Mucosa of rectum (tissue), 2 donors: ENCODE measurements around the gene RASL12.

Source experiments
- H3K27ac ChIP-seq, 2 donors: one replicate each; pipeline ENCODE4 v1.7.0; 2013; ENCODE audit warnings: inconsistent platforms in 2 of 2, low read depth in 2 of 2, low read length in 2 of 2
- H3K27me3 ChIP-seq, 2 donors: one replicate each; pipeline ENCODE4 v1.7.0; 2013; ENCODE audit warnings: low read length in 2 of 2; ENCODE audit not compliant: control insufficient read depth in 2 of 2, insufficient read depth in 2 of 2
- H3K36me3 ChIP-seq, 2 donors: one replicate each; pipeline ENCODE4 v1.7.0; 2013; ENCODE audit warnings: low read length in 2 of 2; ENCODE audit not compliant: control insufficient read depth in 2 of 2, insufficient read depth in 2 of 2
- H3K4me1 ChIP-seq, 2 donors: one replicate each; pipeline ENCODE4 v1.7.0; 2013; ENCODE audit warnings: low read length in 2 of 2, mild to moderate bottlenecking in 1 of 2; ENCODE audit not compliant: control insufficient read depth in 2 of 2, insufficient read depth in 2 of 2
- H3K4me3 ChIP-seq, 2 donors: one replicate each; pipeline ENCODE4 v1.7.0; 2013; ENCODE audit warnings: low read length in 2 of 2
- H3K9ac ChIP-seq, 2 donors: one replicate each; pipeline ENCODE4 v1.7.0; 2013; ENCODE audit warnings: low read length in 2 of 2, low read depth in 1 of 2, mild to moderate bottlenecking in 1 of 2
- H3K9me3 ChIP-seq, 2 donors: one replicate each; pipeline ENCODE4 v1.7.0; 2013; ENCODE audit warnings: low read length in 2 of 2; ENCODE audit not compliant: control insufficient read depth in 2 of 2
- donor health status: healthy.
- donor health status: Normal muscosa, but diverticular disease.

Gene RASL12

DNA sequence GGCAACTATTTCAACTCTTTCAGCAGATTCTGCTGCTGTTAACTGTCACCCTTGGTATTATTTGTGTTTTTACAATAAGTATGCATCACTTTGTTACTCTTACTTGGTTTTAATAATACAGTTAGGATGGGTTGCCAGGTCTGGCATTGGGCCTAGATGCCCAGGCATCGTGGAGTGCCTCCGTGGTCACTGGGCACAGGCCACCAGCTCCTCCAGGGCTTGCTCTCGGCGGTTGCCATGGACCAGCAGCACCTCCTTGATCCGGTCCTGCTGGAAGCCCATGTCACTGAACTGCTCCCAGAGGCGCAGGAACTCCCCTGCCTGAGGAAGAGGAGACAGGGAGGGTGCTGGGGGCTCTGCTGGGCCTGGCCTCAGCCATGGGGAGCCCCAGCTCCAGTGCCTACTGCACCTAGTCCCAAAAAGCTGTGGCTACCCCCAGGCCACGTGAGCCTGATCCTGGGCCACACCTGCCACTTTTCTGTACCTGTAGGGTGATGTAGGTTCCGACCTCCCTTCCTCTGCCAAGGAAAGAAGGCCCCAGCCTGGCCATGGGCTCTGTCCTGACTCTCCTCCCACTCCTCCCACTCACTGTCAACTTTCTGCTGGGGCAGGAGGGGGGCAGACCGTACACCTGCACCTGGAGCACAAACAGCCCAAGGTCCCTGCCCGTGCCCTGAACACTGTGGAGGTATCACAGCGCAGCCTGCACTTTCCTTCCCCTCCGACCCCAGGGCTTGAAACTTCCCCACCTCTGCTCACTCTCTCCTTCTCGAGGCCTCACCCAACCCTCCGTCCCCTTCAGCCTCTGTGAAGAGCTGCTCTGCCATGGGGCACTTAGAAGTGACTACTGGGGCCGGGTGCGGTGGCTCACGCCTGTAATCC is 25.4 kb upstream of the RASL12 start:
- H3K4me3 ChIP-seq: no peak overlapping the region
- no peak overlapping the region for H3K9ac ChIP-seq
- H3K27me3 ChIP-seq: no peaks in the 10 kb centered on the region
- H3K4me1 ChIP-seq: peaks cover 17 to 20% of the 10 kb centered on the region in 2 donors
- no peak overlapping the region for H3K27ac ChIP-seq
- no peaks in the 10 kb centered on the region for H3K9me3 ChIP-seq
- H3K36me3 ChIP-seq: no peaks in the 10 kb centered on the region

DNA sequence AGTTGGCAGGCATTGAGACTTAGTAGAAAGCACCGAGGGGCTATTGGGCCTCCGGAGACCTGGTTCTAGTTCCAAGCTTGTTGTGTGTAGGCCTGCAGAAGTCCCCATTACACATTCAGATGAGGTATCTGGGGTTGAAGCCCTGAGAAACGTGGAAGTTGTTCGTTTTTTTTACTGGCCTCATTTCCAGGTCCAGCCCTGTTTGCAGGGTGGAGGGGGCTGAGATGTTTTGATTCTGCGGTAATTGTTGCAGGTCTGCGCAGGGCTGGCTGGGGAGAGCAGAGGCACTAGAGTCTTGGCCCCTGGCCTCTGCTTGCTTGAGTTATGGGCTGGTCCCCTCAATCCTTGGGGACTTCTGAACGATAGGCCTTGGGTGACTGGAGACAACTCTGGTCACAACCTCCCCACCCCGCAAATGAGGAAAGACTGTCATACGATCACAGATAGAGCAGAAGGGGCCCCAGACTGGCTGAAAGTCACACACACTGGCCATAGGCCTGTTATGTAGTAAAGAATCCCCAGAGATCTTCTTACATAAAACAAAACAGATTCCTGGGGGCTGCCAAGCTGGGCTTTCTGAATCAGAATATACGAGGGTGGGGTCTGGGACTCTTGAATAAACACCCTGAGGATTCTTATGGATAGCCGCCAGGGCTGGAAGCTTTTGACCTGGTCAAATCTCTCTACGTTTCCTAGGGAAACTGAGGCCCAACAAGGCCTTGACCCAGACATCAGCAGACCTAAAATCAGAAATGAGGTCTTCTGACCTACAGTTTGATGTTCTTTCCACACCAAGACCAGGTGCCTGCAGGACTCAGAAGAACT is 24.4 kb upstream of the RASL12 start:
- Histone ChIP-seq H3K4me3 (no peak overlapping the region), H3K36me3 (no peaks in the 10 kb centered on the region), H3K9ac (no peak overlapping the region), H3K4me1 (peaks cover 24 to 30% of the 10 kb centered on the region in 2 donors), H3K27me3 (no peaks in the 10 kb centered on the region), H3K9me3 (no peaks in the 10 kb centered on the region), H3K27ac (no peak overlapping the region)

DNA sequence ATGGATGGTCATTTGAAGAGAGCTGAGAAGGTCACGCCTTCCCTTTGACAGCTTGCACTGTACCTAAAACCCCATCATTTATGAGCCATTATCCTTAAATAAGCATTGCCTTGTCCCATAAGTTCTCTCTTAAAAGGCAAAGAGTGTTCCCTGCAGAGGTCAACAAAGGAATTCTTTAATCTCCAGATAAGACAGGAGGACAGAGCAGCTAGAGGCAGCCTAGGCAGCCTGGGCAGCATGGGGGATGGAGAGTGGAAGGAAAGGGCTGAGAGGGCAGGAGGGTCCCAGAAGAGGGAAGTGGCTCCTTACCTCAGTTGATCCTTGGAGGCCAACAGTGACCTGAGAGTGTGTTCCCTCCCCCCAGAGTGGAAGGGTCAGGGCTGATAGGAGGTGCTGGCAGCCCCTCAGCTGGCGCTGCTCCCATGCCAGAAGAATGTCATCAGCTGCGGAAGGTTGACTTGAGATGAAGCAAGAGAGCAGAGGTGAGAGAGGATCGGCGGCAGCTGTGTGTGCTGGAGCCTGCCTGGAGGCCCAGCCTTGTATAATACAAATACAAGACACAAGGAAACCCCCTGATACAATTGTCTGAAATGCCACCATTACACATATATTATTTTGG is 21.5 kb upstream of the RASL12 start:
- no peak overlapping the region for H3K4me3 ChIP-seq
- H3K4me1 ChIP-seq: peaks cover 24 to 30% of the 10 kb centered on the region in 2 donors
- peak overlapping the region; percentile 94 to 96 for H3K27ac ChIP-seq
- H3K36me3 ChIP-seq: no peaks in the 10 kb centered on the region
- no peaks in the 10 kb centered on the region for H3K9me3 ChIP-seq
- H3K27me3 ChIP-seq: no peaks in the 10 kb centered on the region
- H3K9ac ChIP-seq: peak overlapping the region; percentile 58 to 75

DNA sequence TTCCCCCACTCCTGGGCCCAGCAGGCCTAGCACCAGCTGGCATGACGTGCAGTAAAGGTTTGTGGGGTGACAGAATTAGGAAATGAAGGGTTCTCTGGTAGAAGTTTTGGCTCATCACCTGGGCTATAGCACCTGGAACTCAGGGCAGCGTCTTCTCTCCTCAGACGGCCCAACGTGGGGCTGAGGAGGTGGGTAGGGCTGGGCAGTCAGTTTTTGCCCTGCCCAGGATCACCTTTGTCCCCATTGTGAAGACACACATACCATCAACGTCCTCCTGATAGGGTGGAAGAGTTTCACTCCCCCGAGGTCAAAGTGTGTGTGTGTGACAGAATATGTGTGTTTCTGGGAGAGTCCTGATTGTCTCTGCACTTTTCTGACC is 20.8 kb upstream of the RASL12 start:
- Histone ChIP-seq H3K9me3 (no peaks in the 10 kb centered on the region), H3K4me3 (no peak overlapping the region), H3K27ac (peak overlapping the region; percentile 94 to 96), H3K27me3 (no peaks in the 10 kb centered on the region), H3K4me1 (peaks cover 24 to 30% of the 10 kb centered on the region in 2 donors), H3K9ac (peak overlapping the region; percentile 58 to 75), H3K36me3 (no peaks in the 10 kb centered on the region)

DNA sequence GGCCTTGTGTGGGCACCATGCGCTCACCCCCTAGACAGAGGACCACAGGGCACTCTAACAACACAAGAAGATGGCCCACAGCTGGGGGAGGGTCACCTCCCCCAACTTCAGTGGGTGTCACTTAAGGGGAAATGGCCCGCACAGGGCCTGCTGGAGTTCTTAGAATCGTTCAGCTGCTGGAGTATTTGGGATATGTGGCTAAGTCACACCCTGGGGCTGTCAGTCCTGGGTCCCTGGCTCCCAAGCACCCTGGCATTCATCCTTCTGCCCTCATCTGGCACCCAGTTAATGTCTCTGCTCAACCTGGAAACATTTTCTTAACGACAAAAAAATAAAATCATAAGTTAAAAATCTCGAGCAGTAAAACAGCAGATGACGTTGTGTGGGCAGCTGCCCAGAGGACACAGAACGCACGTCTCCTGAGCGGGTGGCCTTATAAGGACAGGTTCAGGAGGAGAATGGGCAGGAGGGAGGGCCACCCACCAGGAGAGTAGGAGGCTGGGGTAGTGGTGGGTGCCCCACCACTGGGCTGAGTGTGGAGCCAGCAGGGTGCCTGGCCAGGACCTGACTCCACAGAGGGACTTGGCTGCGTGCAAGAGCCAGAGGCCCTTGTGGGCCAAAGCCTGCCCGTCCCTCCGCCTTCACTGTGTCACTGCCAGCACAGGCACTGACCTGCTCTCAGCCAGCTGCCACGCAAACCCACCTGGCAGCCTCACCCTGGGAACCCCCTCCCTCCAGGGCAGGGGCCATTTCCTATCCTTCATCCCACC is 20.3 kb upstream of the RASL12 start:
- H3K9me3 ChIP-seq: no peaks in the 10 kb centered on the region
- peak overlapping the region; percentile 94 to 96 for H3K27ac ChIP-seq
- peak overlapping the region; percentile 58 to 75 for H3K9ac ChIP-seq
- no peak overlapping the region for H3K4me3 ChIP-seq
- H3K36me3 ChIP-seq: no peaks in the 10 kb centered on the region
- H3K27me3 ChIP-seq: no peaks in the 10 kb centered on the region
- H3K4me1 ChIP-seq: peaks cover 24 to 30% of the 10 kb centered on the region in 2 donors

DNA sequence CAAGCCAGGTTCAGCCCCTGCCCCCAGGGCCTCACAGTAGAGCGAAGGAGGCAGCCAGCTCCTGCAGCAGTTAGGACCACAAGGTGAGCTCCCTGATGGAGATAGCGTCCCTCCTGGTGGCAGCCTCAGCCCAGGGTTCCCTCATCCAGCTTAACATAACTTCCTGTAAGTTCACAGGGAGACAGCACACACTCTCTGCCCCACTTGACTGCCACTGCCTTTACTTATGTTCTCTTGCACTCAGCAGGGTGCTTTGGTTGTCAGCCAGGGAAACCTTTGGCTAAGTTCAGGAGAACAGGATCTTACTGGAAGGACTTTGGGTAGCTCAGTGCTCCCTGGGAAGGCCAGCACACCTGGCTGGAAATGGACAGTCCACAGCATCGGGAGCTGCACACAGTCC is 19.6 kb upstream of the RASL12 start:
- Histone ChIP-seq H3K9me3 (no peaks in the 10 kb centered on the region), H3K36me3 (no peaks in the 10 kb centered on the region), H3K27me3 (no peaks in the 10 kb centered on the region), H3K4me3 (no peak overlapping the region), H3K4me1 (peaks cover 27 to 36% of the 10 kb centered on the region in 2 donors), H3K27ac (peak overlapping the region; percentile 94 to 96), H3K9ac (peak overlapping the region; percentile 58 to 75)

DNA sequence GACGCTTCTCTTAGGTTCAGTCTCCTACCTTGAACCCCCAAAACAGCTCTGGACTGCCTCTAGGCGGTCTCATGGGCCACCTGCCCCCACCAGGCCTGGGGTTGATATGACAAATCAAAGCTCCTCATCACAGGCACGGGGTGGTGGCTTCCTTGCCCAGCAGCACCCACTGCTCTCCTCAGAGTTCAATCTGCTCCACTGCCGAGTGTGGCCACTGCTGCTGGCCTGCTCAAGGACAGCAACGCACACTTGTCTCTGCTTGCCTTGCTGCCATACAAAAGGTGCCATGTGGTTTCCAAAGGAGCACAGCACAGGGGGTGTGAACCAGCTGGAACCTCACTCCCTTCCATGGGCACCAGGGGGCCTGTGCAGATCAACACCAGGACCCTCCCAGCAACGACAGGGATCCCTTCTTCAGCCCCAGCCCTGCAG is 18.9 kb upstream of the RASL12 start:
- no peaks in the 10 kb centered on the region for H3K36me3 ChIP-seq
- no peaks in the 10 kb centered on the region for H3K9me3 ChIP-seq
- no peak overlapping the region for H3K4me3 ChIP-seq
- H3K4me1 ChIP-seq: peaks cover 34 to 43% of the 10 kb centered on the region in 2 donors
- no peak overlapping the region for H3K27ac ChIP-seq
- H3K9ac ChIP-seq: no peak overlapping the region
- H3K27me3 ChIP-seq: no peaks in the 10 kb centered on the region

DNA sequence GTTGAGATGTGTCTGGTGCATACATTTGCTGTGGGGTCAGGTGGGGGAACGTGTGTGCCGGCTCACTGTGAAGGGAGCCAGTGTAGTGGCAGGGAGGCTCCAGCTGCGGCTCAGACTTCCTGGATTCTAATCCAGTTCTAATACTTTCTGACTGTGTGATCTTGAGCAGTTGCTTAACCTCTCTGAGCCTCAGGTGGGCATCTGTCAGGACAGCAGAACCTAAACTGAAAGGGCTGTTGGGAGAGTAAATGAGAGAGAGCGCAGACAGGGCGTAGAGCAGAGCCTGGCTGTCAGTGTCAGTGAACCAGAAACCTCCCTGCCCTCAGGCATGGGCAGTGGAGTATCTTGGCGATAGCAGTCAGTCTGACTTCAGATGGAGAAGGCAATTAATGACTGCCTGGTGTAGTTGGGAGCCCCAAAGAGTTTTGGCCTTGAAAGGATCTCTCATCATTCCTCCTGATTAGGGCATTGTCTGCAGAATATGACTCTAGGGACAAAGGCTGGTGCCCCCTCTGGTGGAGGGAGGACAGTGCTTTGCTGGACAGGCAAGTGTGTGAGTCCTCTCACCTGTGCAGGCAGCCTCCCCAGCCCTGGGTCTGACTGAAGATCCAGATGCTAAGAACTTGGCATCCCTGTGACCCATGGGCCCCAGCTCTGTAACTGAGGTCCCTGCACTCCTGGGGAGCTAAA is 18.3 kb upstream of the RASL12 start:
- H3K9ac ChIP-seq: no peak overlapping the region
- H3K27me3 ChIP-seq: no peaks in the 10 kb centered on the region
- no peak overlapping the region for H3K27ac ChIP-seq
- no peaks in the 10 kb centered on the region for H3K9me3 ChIP-seq
- H3K36me3 ChIP-seq: no peaks in the 10 kb centered on the region
- H3K4me1 ChIP-seq: peaks cover 35 to 43% of the 10 kb centered on the region in 2 donors
- no peak overlapping the region for H3K4me3 ChIP-seq

DNA sequence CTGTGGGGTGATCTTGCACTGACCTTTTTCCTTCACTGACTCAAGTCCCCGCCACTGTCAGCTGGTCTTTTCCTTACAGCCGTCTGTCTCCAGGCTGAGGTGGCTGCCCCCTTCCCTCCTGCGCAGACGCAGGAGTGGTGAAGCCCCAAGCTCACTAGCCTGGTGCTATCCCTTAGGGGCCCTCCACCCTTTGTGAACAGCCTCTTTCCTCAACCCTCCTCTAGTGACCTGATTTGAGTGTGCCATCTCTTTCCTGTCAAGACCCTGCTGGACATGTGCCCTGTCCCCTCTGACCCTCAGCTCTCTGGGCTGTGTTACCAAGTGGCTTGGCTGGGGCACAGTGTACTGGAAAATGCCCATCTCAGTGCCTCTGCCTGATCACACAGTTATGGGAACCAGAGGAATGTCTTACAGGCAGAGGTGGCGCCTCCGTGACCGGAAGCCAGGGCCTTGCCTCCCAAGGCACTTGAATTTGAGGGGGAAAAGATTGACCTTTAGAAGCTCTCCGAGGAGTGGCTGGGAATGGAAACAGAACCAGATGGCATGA is 17.5 kb upstream of the RASL12 start:
- no peak overlapping the region for H3K4me3 ChIP-seq
- H3K9ac ChIP-seq: no peak overlapping the region
- H3K27me3 ChIP-seq: no peaks in the 10 kb centered on the region
- H3K27ac ChIP-seq: no peak overlapping the region
- no peaks in the 10 kb centered on the region for H3K36me3 ChIP-seq
- H3K4me1 ChIP-seq: peaks cover 37 to 43% of the 10 kb centered on the region in 2 donors
- H3K9me3 ChIP-seq: no peaks in the 10 kb centered on the region
